MM.1S (cell line): ENCODE measurements around the gene PRPS1.

ENCODE experiments used
- DNase-seq: peaks from one replicate; pipeline ENCODE4 v3.0.0-alpha.2; 2015
- H2AFZ ChIP-seq: fragments of 300-600 bp; sonication (generic); 2 replicates; pipeline ENCODE4 v1.6.0; 2016; ENCODE audit warnings: antibody characterized with exemption, low read length
- H3F3A ChIP-seq: fragments of 300-600 bp; sonication (generic); 2 replicates; pipeline ENCODE4 v1.6.1; 2016; ENCODE audit warnings: mild to moderate bottlenecking, antibody characterized with exemption, low read length, moderate library complexity, mixed read lengths; ENCODE audit not compliant: insufficient read depth
- H3K27ac ChIP-seq: fragments of 300-600 bp; sonication (generic); 2 replicates; pipeline ENCODE4 v1.5.1; 2016; ENCODE audit warnings: mild to moderate bottlenecking, low read length
- H3K27me3 ChIP-seq: fragments of 300-600 bp; sonication (generic); replicated peaks from 2 replicates; pipeline ENCODE4 v1.6.0; 2016; ENCODE audit warnings: low read length; ENCODE audit not compliant: insufficient read depth
- H3K36me3 ChIP-seq: fragments of 300-600 bp; sonication (generic); replicated peaks from 2 replicates; pipeline ENCODE4 v1.6.1; 2016; ENCODE audit warnings: mild to moderate bottlenecking, low read length, mixed read lengths; ENCODE audit not compliant: insufficient read depth
- H3K4me1 ChIP-seq: fragments of 300-600 bp; sonication (generic); 2 replicates; pipeline ENCODE4 v1.6.1; 2016; ENCODE audit warnings: low read length, mixed read lengths
- H3K4me2 ChIP-seq: fragments of 300-600 bp; sonication (generic); 2 replicates; pipeline ENCODE4 v1.6.0; 2016; ENCODE audit warnings: low read depth, low read length
- H3K4me3 ChIP-seq: fragments of 300-600 bp; sonication (generic); 2 replicates; pipeline ENCODE4 v1.5.1; 2016; ENCODE audit warnings: low read length, mixed read lengths
- H3K79me2 ChIP-seq: fragments of 300-600 bp; sonication (generic); 2 replicates; pipeline ENCODE4 v1.6.1; 2016; ENCODE audit warnings: mixed run types, low read length, mixed read lengths
- H3K9ac ChIP-seq: fragments of 300-600 bp; sonication (generic); 2 replicates; pipeline ENCODE4 v1.6.1; 2016; ENCODE audit warnings: low read length, mixed read lengths
- H3K9me2 ChIP-seq: fragments of 300-600 bp; sonication (generic); replicated peaks from 2 replicates; pipeline ENCODE4 v1.6.1; 2016; ENCODE audit warnings: mild to moderate bottlenecking, low read length, mixed read lengths; ENCODE audit not compliant: insufficient read depth
- H3K9me3 ChIP-seq: fragments of 300-600 bp; sonication (generic); replicated peaks from 2 replicates; pipeline ENCODE4 v1.6.1; 2016; ENCODE audit warnings: mild to moderate bottlenecking, low read length, mixed read lengths; ENCODE audit not compliant: insufficient read depth
- H4K20me1 ChIP-seq: fragments of 300-600 bp; sonication (generic); 2 replicates; pipeline ENCODE4 v1.6.1; 2016; ENCODE audit warnings: mild to moderate bottlenecking, low read length, moderate library complexity, mixed read lengths; ENCODE audit not compliant: insufficient read depth
- CTCF ChIP-seq: fragments of 300-600 bp; sonication (generic); IDR thresholded peaks from 2 replicates; pipeline ENCODE4 v1.5.1; 2016; ENCODE audit warnings: antibody characterized with exemption, low read length, mixed read lengths
- EZH2 ChIP-seq: fragments of 300-600 bp; sonication (generic); optimal IDR thresholded peaks from 2 replicates; pipeline ENCODE3; 2017; ENCODE audit warnings: low read depth, mild to moderate bottlenecking, antibody characterized with exemption, low read length, mixed read lengths
- EZH2phosphoT487 ChIP-seq: fragments of 300-600 bp; sonication (generic); IDR thresholded peaks from 2 replicates; pipeline ENCODE4 v1.6.1; 2018; ENCODE audit warnings: antibody characterized with exemption, low read length

The PRPS1 gene

DNA sequence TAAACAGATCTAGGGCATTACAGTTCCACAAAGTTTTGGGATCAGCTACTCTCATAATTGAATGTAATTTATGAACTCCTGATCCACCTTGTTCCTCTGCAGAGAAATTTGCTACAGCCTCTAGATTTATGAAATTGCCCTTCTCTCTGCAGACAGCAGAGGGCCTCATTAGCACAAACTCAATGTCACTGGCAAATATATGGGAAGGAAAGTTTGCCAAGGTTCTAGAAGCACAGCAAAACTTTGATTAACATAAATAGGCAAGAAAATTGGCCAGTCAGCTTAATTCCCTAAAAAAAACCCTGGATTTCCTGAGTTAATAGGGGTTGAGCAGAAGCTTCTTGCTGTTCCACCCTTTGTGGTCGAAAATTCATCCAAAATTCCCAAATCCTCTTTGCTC, 31.5 kb downstream of the PRPS1 start:
- no peak overlapping the region for H3K27ac ChIP-seq
- no peak overlapping the region for H3K9ac ChIP-seq
- no peak for TF ChIP-seq EZH2phosphoT487
- no peak for TF ChIP-seq EZH2
- peak; percentile 72 for TF ChIP-seq CTCF
- H3K27me3 ChIP-seq = no peaks in the 10 kb centered on the region
- DNase-seq = peak; percentile 48
- no peaks in the 10 kb centered on the region for H3K36me3 ChIP-seq
- H3F3A ChIP-seq = no peaks in the 10 kb centered on the region
- no peaks in the 10 kb centered on the region for H3K9me3 ChIP-seq
- H3K79me2 ChIP-seq = no peaks in the 10 kb centered on the region
- H4K20me1 ChIP-seq = no peaks in the 10 kb centered on the region
- no peak overlapping the region for H2AFZ ChIP-seq
- H3K9me2 ChIP-seq = no peaks in the 10 kb centered on the region
- H3K4me2 ChIP-seq = no peak overlapping the region
- no peak overlapping the region for H3K4me3 ChIP-seq
- H3K4me1 ChIP-seq = no peaks in the 10 kb centered on the region

GRCh38 chrX:107662145-107662544, 33.8 kb downstream of the PRPS1 start:
- Histone ChIP-seq H4K20me1 (no peaks in the 10 kb centered on the region), H3K27me3 (no peaks in the 10 kb centered on the region), H2AFZ (no peak overlapping the region), H3K9ac (no peak overlapping the region), H3F3A (no peaks in the 10 kb centered on the region), H3K4me3 (no peak overlapping the region), H3K9me2 (no peaks in the 10 kb centered on the region), H3K79me2 (no peaks in the 10 kb centered on the region), H3K4me1 (no peaks in the 10 kb centered on the region), H3K9me3 (no peaks in the 10 kb centered on the region), H3K4me2 (no peak overlapping the region), H3K36me3 (no peaks in the 10 kb centered on the region), H3K27ac (no peak overlapping the region)
- TF ChIP-seq EZH2 (no peak), CTCF (no peak), EZH2phosphoT487 (no peak)
- DNase-seq = no peak

DNA sequence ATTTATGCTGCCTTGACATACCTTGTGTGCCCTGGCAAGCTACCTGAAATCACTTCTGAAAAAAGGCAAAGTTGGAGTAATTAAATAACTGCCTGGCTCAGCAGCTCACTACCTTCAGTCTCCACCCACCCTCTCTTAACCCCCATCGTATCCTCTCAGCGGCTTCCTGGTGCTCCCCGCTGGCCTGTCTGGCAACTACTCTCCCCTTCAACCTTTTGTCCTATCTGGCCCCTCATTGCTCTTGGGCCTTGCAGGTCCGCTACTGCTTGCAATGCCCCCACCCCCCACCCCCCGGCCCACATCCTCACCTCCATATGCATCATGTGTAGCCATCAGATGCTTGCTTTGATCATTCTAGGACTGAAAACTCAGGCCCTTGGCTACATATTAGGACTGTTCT, 34.5 kb downstream of the PRPS1 start:
- no peak for TF ChIP-seq EZH2phosphoT487
- TF ChIP-seq EZH2 = no peak
- TF ChIP-seq CTCF = no peak
- Histone ChIP-seq H3K9me3 (no peaks in the 10 kb centered on the region), H3K9me2 (no peaks in the 10 kb centered on the region), H3F3A (no peaks in the 10 kb centered on the region), H3K79me2 (no peaks in the 10 kb centered on the region), H3K9ac (no peak overlapping the region), H3K27ac (no peak overlapping the region), H3K36me3 (no peaks in the 10 kb centered on the region), H3K4me2 (no peak overlapping the region), H2AFZ (no peak overlapping the region), H3K27me3 (no peaks in the 10 kb centered on the region), H3K4me3 (no peak overlapping the region), H4K20me1 (no peaks in the 10 kb centered on the region), H3K4me1 (no peaks in the 10 kb centered on the region)
- no peak for DNase-seq
